Naive thymus-derived CD8-positive, alpha-beta T cell (primary cell): ENCODE measurements around the gene PPL. TPM values are rescaled to one million over a fixed set of nuclear protein-coding genes. Genes with fewer than 3 reads are reported as not detected.
"Not testable (repeated sequence)": the region's sequence is repeated elsewhere in the genome, so short reads cannot be mapped to it uniquely, and the experiment has no call there.

Experiments
- ATAC-seq, 2 donors: fragments of 150-1000 bp; cut with Tn5 transposase in 1 of 2; sonication (Bioruptor Pico), chemical (Tn5 transposase) in 1 of 2; 1 replicate in 1 of 2; 2 replicates in 1 of 2; pipeline ENCODE4 v1.10.0; 2021; ENCODE audit warnings: mild to moderate bottlenecking in 2 of 2, moderate library complexity in 2 of 2
- POLR2A ChIA-PET: fragments of 350-600 bp; sonication (Branson Sonifier 250); formaldehyde crosslinking; loops from one replicate; lab custom pipeline; 2021; ENCODE audit warnings: antibody characterized with exemption; lab: Charles Lee
- DNase-seq, 10 donors: peaks; one replicate each; pipeline versions ENCODE4 v3.0.0 to v3.0.0-alpha.2; 2020 to 2022
- H3K27ac Mint-ChIP-seq, 10 donors: one replicate each; pipeline ENCODE4 v1.8.0; 2020 to 2022; ENCODE audit warnings: mild to moderate bottlenecking in 10 of 10, mixed read lengths in 10 of 10, moderate library complexity in 4 of 10, inconsistent platforms in 1 of 10
- H3K27me3 Mint-ChIP-seq, 5 donors: one replicate each; pipeline ENCODE4 v1.8.0; 2021 to 2022; ENCODE audit warnings: mixed read lengths in 5 of 5
- H3K36me3 Mint-ChIP-seq, 3 donors: one replicate each; pipeline ENCODE4 v1.8.0; 2020 to 2022; ENCODE audit warnings: mixed read lengths in 3 of 3, mild to moderate bottlenecking in 2 of 3, inconsistent platforms in 1 of 3
- H3K4me1 Mint-ChIP-seq, 4 donors: one replicate each; pipeline ENCODE4 v1.8.0; 2021 to 2022; ENCODE audit warnings: mixed read lengths in 4 of 4
- H3K4me3 Mint-ChIP-seq, 10 donors: one replicate each; pipeline ENCODE4 v1.8.0; 2020 to 2022; ENCODE audit warnings: mild to moderate bottlenecking in 10 of 10, mixed read lengths in 10 of 10, moderate library complexity in 6 of 10, inconsistent platforms in 1 of 10
- H3K9me3 Mint-ChIP-seq, 9 donors: one replicate each; pipeline ENCODE4 v1.8.0; 2020 to 2022; ENCODE audit warnings: mixed read lengths in 9 of 9, mild to moderate bottlenecking in 3 of 9, inconsistent platforms in 1 of 9, moderate library complexity in 1 of 9
- polyA plus RNA-seq, 3 donors: library from polyadenylated mRNA; unstranded; fragments of 300-500 nt; fragmentation: Illumina TruSeq; gene quantifications; one replicate each; pipeline ENCODE4 v1.2.3, GENCODE V29; 2021
- total RNA-seq, 8 experiments: library from RNA in 2 of 8; stranded (reverse) in 2 of 8; gene quantifications; one replicate each; pipeline ENCODE4 v1.2.3 and lab custom pipeline; 2021 to 2026

PPL gene
- total and polyA plus RNA-seq, 5 experiments from 2014 or later, result 0.48 TPM; not detected in 4

- no peaks in the 10 kb centered on the region for H3K36me3 Mint-ChIP-seq
- H3K9me3 Mint-ChIP-seq, result no peaks in the 10 kb centered on the region
- peak overlapping the region in 9 of 10 donors; percentile 16 to 76 (median 62) for H3K4me3 Mint-ChIP-seq
- POLR2A ChIA-PET, result no interaction called here
- ATAC-seq (no peak), DNase-seq (no peak)
- H3K4me1 Mint-ChIP-seq, result peaks cover 4 to 13% (median 8%) of the 10 kb centered on the region in 4 donors
- H3K27ac Mint-ChIP-seq, result no peak overlapping the region
- H3K27me3 Mint-ChIP-seq, result peaks cover 11 to 49% (median 31%) of the 10 kb centered on the region in 5 donors
These were observed 1.1 kb upstream of the PPL start for GRCh38 chr16:4937782-4938682.

GRCh38 chr16:4936181-4936990 lies 562 bp downstream of the PPL start:
- POLR2A ChIA-PET, result no interaction called here
- Mint-ChIP-seq H3K4me1 (peaks cover 4 to 13% (median 8%) of the 10 kb centered on the region in 4 donors), H3K4me3 (peak overlapping the region; percentile 7 to 86 (median 64)), H3K9me3 (no peaks in the 10 kb centered on the region), H3K27ac (no peak overlapping the region), H3K36me3 (no peaks in the 10 kb centered on the region), H3K27me3 (peaks cover 11 to 51% (median 31%) of the 10 kb centered on the region in 5 donors)
- ATAC-seq (peak; percentile 37 to 57), DNase-seq (no peak)

GRCh38 chr16:4935241-4935855 lies 1.6 kb downstream of the PPL start:
- no peaks in the 10 kb centered on the region for H3K9me3 Mint-ChIP-seq
- H3K36me3 Mint-ChIP-seq, result no peaks in the 10 kb centered on the region
- ATAC-seq, result no peak
- H3K27ac Mint-ChIP-seq, result no peak overlapping the region
- H3K4me3 Mint-ChIP-seq, result peak overlapping the region in 3 of 10 donors; percentile 23 to 80 (median 66)
- POLR2A ChIA-PET, result no interaction called here
- peaks cover 12 to 54% (median 27%) of the 10 kb centered on the region in 5 donors for H3K27me3 Mint-ChIP-seq
- no peak for DNase-seq
- H3K4me1 Mint-ChIP-seq, result peaks cover 4 to 13% (median 8%) of the 10 kb centered on the region in 4 donors

- Mint-ChIP-seq H3K4me1 (peaks cover 4 to 13% (median 8%) of the 10 kb centered on the region in 4 donors), H3K27me3 (peaks cover 12 to 58% (median 27%) of the 10 kb centered on the region in 5 donors), H3K36me3 (no peaks in the 10 kb centered on the region), H3K27ac (peak overlapping the region in 1 of 10 donors; percentile 49), H3K9me3 (no peaks in the 10 kb centered on the region), H3K4me3 (peak overlapping the region in 2 of 10 donors; percentile 36 to 46)
- POLR2A ChIA-PET, result no interaction called here
- DNase-seq (no peak), ATAC-seq (no peak)
These were observed 2.4 kb downstream of the PPL start for GRCh38 chr16:4934591-4934990.

- ATAC-seq, result no peak
- H3K36me3 Mint-ChIP-seq, result no peaks in the 10 kb centered on the region
- H3K9me3 Mint-ChIP-seq, result peaks cover 0 to 5% (median 0%) of the 10 kb centered on the region in 9 donors
- POLR2A ChIA-PET, result no interaction called here
- DNase-seq, result no peak
- peak overlapping the region in 2 of 10 donors; percentile 12 to 65 for H3K27ac Mint-ChIP-seq
- H3K4me3 Mint-ChIP-seq, result no peak overlapping the region
- peaks cover 12 to 58% (median 27%) of the 10 kb centered on the region in 5 donors for H3K27me3 Mint-ChIP-seq
- H3K4me1 Mint-ChIP-seq, result peaks cover 7 to 13% (median 8%) of the 10 kb centered on the region in 4 donors
These were observed 3.0 kb downstream of the PPL start for GRCh38 chr16:4933871-4934395.

GRCh38 chr16:4933433-4933832 lies 3.5 kb downstream of the PPL start:
- ATAC-seq (no peak), DNase-seq (no peak)
- H3K4me1 Mint-ChIP-seq, result peaks cover 7 to 13% (median 8%) of the 10 kb centered on the region in 4 donors
- H3K36me3 Mint-ChIP-seq, result no peaks in the 10 kb centered on the region
- peaks cover 0 to 5% (median 0%) of the 10 kb centered on the region in 9 donors for H3K9me3 Mint-ChIP-seq
- peaks cover 10 to 54% (median 26%) of the 10 kb centered on the region in 5 donors for H3K27me3 Mint-ChIP-seq
- POLR2A ChIA-PET, result interaction anchor here (0.7 kb wide), 1 partner anchor 35 kb away, joined by 4 read pairs; no protein-coding TSS in a partner anchor
- H3K27ac Mint-ChIP-seq, result peak overlapping the region in 1 of 10 donors; percentile 12
- H3K4me3 Mint-ChIP-seq, result no peak overlapping the region

GRCh38 chr16:4931381-4931780 lies 5.6 kb downstream of the PPL start:
- no peak for DNase-seq
- Mint-ChIP-seq H3K4me1 (peaks cover 1 to 3% (median 2%) of the 10 kb centered on the region in 4 donors), H3K36me3 (peaks cover 2 to 7% (median 5%) of the 10 kb centered on the region in 3 donors), H3K27me3 (peaks cover 4 to 36% (median 14%) of the 10 kb centered on the region in 5 donors), H3K4me3 (no peak overlapping the region), H3K27ac (no peak overlapping the region), H3K9me3 (peaks cover 0 to 18% (median 9%) of the 10 kb centered on the region in 9 donors)
- POLR2A ChIA-PET, result no interaction called here
- no peak for ATAC-seq

- H3K4me1 Mint-ChIP-seq, DNase-seq, ATAC-seq, H3K4me3 Mint-ChIP-seq, POLR2A ChIA-PET: not testable (repeated sequence)
- Mint-ChIP-seq H3K27me3 (peaks cover 2 to 24% (median 9%) of the 10 kb centered on the region in 5 donors), H3K27ac (peak overlapping the region in 1 of 10 donors; percentile 27), H3K36me3 (peaks cover 2 to 11% (median 5%) of the 10 kb centered on the region in 3 donors), H3K9me3 (peaks cover 0 to 27% (median 9%) of the 10 kb centered on the region in 9 donors)
These were observed 7.3 kb downstream of the PPL start for GRCh38 chr16:4929619-4930018.

GRCh38 chr16:4928227-4928626 lies 8.7 kb downstream of the PPL start:
- POLR2A ChIA-PET, result interaction anchor here (0.7 to 1.2 kb wide), 2 partner anchors 11 to 1659 kb away, joined by 3 to 6 read pairs; no protein-coding TSS in a partner anchor

GRCh38 chr16:4927661-4928060 lies 9.3 kb downstream of the PPL start:
- peaks cover 2 to 11% (median 5%) of the 10 kb centered on the region in 3 donors for H3K36me3 Mint-ChIP-seq
- POLR2A ChIA-PET, result interaction anchor here (1.2 kb wide), 1 partner anchor 10 kb away, joined by 3 read pairs; no protein-coding TSS in a partner anchor
- H3K27ac Mint-ChIP-seq, result no peak overlapping the region
- no peak overlapping the region for H3K4me3 Mint-ChIP-seq
- DNase-seq, result no peak
- ATAC-seq, result no peak
- H3K4me1 Mint-ChIP-seq, result peaks cover 0 to 3% (median 0%) of the 10 kb centered on the region in 4 donors
- peaks cover 2 to 9% (median 5%) of the 10 kb centered on the region in 5 donors for H3K27me3 Mint-ChIP-seq
- H3K9me3 Mint-ChIP-seq, result peaks cover 0 to 27% (median 9%) of the 10 kb centered on the region in 9 donors

More at GRCh38 chr16:4928227-4928626, 8.7 kb downstream of the PPL start:
- Mint-ChIP-seq H3K27me3 (peaks cover under 1 to 10% (median 2%) of the 10 kb centered on the region in 5 donors), H3K9me3 (peaks cover 0 to 27% (median 9%) of the 10 kb centered on the region in 9 donors), H3K36me3 (peaks cover 2 to 11% (median 5%) of the 10 kb centered on the region in 3 donors), H3K4me1 (peaks cover 0 to 3% (median 0%) of the 10 kb centered on the region in 4 donors), H3K27ac (no peak overlapping the region), H3K4me3 (no peak overlapping the region)
- DNase-seq (no peak), ATAC-seq (no peak)

- Mint-ChIP-seq H3K9me3 (peaks cover 0 to 27% (median 9%) of the 10 kb centered on the region in 9 donors), H3K27me3 (peaks cover 2 to 9% (median 6%) of the 10 kb centered on the region in 5 donors), H3K27ac (no peak overlapping the region), H3K4me1 (peaks cover 0 to 3% (median 0%) of the 10 kb centered on the region in 4 donors), H3K4me3 (no peak overlapping the region), H3K36me3 (peaks cover 2 to 11% (median 5%) of the 10 kb centered on the region in 3 donors)
- ATAC-seq, result no peak
- DNase-seq, result no peak
- POLR2A ChIA-PET, result no interaction called here
These were observed 10.0 kb downstream of the PPL start for GRCh38 chr16:4926928-4927327.
